ENCODE measurements around the gene ZNF155. TPM values are rescaled to one million over a fixed set of nuclear protein-coding genes. Genes with fewer than 3 reads are reported as not detected.

ZNF155 gene
- total RNA-seq, 2 experiments from 2014 or later = 6.3 to 6.6 TPM

DNA sequence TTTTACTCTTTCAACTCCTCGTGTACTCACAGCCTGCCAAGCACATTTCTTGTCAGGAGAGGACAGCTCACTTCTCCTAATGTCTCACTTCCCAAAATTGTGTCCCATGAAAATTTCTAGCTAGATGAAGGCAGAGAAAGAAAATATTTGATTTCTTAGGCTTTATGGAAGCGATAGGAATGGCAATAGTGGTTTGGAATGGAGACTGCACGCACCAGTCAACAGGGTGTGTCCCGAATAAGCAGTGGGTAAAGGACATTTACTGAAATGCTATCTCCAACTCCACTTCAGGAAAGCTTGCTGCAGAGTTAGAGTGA is 40.9 kb downstream of the ZNF155 start:
- peak overlapping the region; percentile 87 for H3K4me3 Mint-ChIP-seq
- POLR2A ChIA-PET = no interaction called here
- peaks cover 10% of the 10 kb centered on the region for H3K27me3 Mint-ChIP-seq
- no peak for DNase-seq
- H3K9me3 Mint-ChIP-seq = peaks cover 42% of the 10 kb centered on the region
- CTCF ChIA-PET = interaction anchor here (2.3 kb wide), 1 partner anchor 23 kb away, joined by 4 read pairs; no protein-coding TSS in a partner anchor
- peak overlapping the region; percentile 87 for H3K27ac Mint-ChIP-seq
- H3K4me1 Mint-ChIP-seq = peaks cover 17% of the 10 kb centered on the region
- H3K36me3 Mint-ChIP-seq (ENCODE audit: low read depth) = peaks cover 49% of the 10 kb centered on the region

DNA sequence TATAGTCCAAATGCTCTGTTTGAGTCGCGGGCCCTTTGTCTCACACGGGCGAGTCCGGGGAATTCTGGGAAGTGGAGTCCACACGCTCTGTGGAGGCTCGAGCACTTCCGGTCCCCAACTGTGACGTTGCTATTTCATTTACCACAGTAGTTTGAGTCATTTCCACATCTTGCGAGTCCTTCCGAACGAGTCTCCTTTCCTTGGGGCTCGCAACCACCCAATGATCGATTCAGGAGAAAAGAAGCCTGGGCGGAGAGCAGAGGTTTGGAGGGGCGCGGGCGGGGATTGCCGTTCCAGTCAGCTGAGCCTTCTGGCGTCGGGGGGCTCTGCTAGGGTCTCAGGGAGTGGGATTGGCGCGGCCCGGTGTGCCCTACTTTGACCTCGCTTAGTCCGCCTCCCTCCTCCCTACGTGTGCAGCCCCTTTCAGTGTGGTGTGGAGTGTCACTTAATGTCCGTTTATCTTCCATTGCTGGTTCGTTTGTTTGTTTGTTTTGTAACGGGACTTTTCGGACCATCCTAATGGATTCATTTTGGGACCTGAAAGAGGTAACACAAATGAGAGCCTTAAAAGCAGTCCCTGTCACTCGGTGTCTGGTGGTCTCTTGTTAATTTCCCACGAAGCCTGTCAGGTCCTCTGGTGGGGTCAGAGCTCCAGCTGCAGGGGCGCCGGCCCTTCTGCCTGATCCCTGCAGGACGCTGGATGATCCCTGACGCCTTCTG is 41.4 kb downstream of the ZNF155 start, which contains the start of gene ZNF222:
Gene ZNF222 (plus strand): TSS at position 163 of the 720 bp plus-strand sequence. CDS start 58 bp downstream, at position 221.
- Mint-ChIP-seq H3K4me3 (peak within 1 kb of the TSS; percentile 87), H3K36me3 (ENCODE audit: low read depth) (peaks cover 55% of the 10 kb centered on the region), H3K27me3 (peaks cover 5% of the 10 kb centered on the region), H3K27ac (peak within 1 kb of the TSS; percentile 87), H3K9me3 (peaks cover 46% of the 10 kb centered on the region), H3K4me1 (peaks cover 17% of the 10 kb centered on the region)
- POLR2A ChIA-PET = no interaction called here
- DNase-seq = peak; percentile 85
- CTCF ChIA-PET = interaction anchor here (2.3 kb wide), 1 partner anchor 24 kb away, joined by 4 read pairs; no protein-coding TSS in a partner anchor

DNA sequence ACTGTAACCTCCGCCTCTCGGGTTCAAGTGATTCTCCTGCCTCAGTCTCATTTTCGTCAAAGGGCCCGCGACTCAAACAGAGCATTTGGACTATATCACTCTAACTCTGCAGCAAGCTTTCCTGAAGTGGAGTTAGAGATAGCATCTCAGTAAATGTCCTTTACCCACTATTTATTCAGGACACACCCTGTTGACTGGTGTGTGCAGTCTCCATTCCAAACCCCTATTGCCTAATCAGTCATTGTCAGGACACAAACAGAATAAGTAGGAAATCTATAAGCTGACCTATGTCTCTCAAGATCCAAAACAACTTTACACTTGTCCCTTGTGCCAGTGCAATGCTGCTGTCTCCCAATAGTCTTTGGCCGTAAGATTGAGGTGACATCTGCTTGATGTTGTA is 42.6 kb downstream of the ZNF155 start:
- ChIA-PET CTCF (interaction anchor here (2.3 kb wide), 1 partner anchor 25 kb away, joined by 4 read pairs; no protein-coding TSS in a partner anchor), POLR2A (no interaction called here)
- H3K4me3 Mint-ChIP-seq = no peak overlapping the region
- no peak for DNase-seq
- peaks cover 52% of the 10 kb centered on the region for H3K9me3 Mint-ChIP-seq
- peaks cover 17% of the 10 kb centered on the region for H3K4me1 Mint-ChIP-seq
- H3K27me3 Mint-ChIP-seq = peaks cover 5% of the 10 kb centered on the region
- no peak overlapping the region for H3K27ac Mint-ChIP-seq
- peaks cover 66% of the 10 kb centered on the region for H3K36me3 Mint-ChIP-seq (ENCODE audit: low read depth)

DNA sequence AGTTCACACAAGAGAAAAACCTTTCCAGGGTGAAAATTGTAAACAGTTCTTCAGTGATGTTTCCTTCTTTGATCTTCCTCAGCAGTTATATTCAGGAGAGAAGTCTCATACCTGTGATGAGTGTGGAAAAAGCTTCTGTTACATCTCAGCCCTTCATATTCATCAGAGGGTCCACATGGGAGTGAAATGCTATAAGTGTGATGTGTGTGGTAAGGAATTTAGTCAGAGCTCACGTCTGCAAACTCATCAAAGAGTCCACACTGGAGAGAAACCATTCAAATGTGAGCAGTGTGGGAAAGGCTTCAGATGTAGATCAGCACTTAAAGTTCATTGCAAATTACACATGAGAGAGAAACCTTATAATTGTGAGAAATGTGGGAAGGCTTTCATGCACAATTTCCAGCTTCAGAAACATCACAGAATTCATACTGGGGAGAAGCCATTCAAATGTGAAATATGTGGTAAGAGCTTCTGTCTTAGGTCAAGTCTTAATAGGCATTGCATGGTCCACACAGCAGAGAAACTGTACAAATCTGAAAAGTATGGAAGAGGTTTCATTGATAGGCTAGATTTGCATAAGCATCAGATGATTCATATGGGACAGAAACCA is 48.1 kb downstream of the ZNF155 start:
- Mint-ChIP-seq H3K36me3 (ENCODE audit: low read depth) (peaks cover 58% of the 10 kb centered on the region), H3K4me1 (no peaks in the 10 kb centered on the region), H3K27ac (no peak overlapping the region), H3K27me3 (no peaks in the 10 kb centered on the region), H3K9me3 (peaks cover 64% of the 10 kb centered on the region), H3K4me3 (no peak overlapping the region)
- POLR2A ChIA-PET = no interaction called here
- CTCF ChIA-PET = interaction anchor here (0.7 kb wide), 1 partner anchor 27 kb away, joined by 3 read pairs; no protein-coding TSS in a partner anchor
- no peak for DNase-seq

DNA sequence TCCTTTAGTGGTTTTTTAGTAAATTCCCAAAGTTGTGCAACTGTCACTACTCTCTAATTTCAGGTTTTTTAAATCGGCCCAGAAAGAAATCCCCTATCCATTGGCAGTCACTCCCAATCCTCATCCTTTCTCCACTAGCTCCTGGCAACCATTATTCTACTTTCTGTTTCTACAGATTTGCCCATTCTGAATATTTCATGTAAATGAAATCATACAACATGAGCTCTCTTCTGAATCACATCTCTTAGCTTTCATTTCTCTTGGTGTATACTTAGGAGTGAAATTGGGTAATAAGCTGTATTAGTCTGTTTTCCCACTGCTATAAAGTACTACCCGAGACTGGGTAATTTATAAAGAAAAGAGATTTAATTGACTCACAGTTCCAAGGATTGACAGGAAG is 58.2 kb downstream of the ZNF155 start:
- ChIA-PET CTCF (no interaction called here), POLR2A (no interaction called here)
- peaks cover 2% of the 10 kb centered on the region for H3K27me3 Mint-ChIP-seq
- peaks cover 43% of the 10 kb centered on the region for H3K9me3 Mint-ChIP-seq
- DNase-seq = no peak
- no peak overlapping the region for H3K27ac Mint-ChIP-seq
- H3K36me3 Mint-ChIP-seq (ENCODE audit: low read depth) = no peaks in the 10 kb centered on the region
- no peaks in the 10 kb centered on the region for H3K4me1 Mint-ChIP-seq
- no peak overlapping the region for H3K4me3 Mint-ChIP-seq

Other genes with a start within 250 kb of the ZNF155 start
- gene SMG9, start 229.2 kb upstream of the ZNF155 start, total RNA-seq = 10 to 100 TPM; 69.1 to 71.0 TPM
- gene KCNN4, start 203.2 kb upstream of the ZNF155 start, total RNA-seq = 10 to 100 TPM; 31.9 to 34.5 TPM
- under 1 TPM; 0.62 to 0.79 TPM for gene LYPD5, start 181.7 kb upstream of the ZNF155 start, total RNA-seq
- gene ZNF283, start 156.9 kb upstream of the ZNF155 start, total RNA-seq = 1 to 10 TPM; 6.1 to 7.4 TPM
- gene ZNF404, start 100.2 kb upstream of the ZNF155 start, total RNA-seq = 1 to 10 TPM in 1 of 2 experiments, under 1 TPM in 1; 0.98 to 1.3 TPM
- 10 to 100 TPM; 17.0 to 17.1 TPM for gene ZNF45, start 48.9 kb upstream of the ZNF155 start, total RNA-seq
- gene ZNF221, start 33.0 kb upstream of the ZNF155 start, total RNA-seq = 1 to 10 TPM in 1 of 2 experiments, under 1 TPM in 1; 0.99 to 1.0 TPM
- 1 to 10 TPM; 4.5 to 5.5 TPM for gene ZNF230, start 18.8 kb downstream of the ZNF155 start, total RNA-seq
- gene ZNF222, start 41.2 kb downstream of the ZNF155 start, total RNA-seq = 1 to 10 TPM; 2.8 to 3.7 TPM
- under 1 TPM in 1 of 2 experiments, not detected in 1; 0.25 TPM for gene ZNF223, start 67.8 kb downstream of the ZNF155 start, total RNA-seq
- gene ZNF284, start 88.0 kb downstream of the ZNF155 start, total RNA-seq = 1 to 10 TPM; 2.1 to 2.2 TPM
- gene ZNF224, start 110.2 kb downstream of the ZNF155 start, total RNA-seq = 10 to 100 TPM; 33.4 to 36.5 TPM
- gene ZNF225, start 129.2 kb downstream of the ZNF155 start, total RNA-seq = 1 to 10 TPM; 2.4 to 3.7 TPM
- 10 to 100 TPM; 12.1 to 12.9 TPM for gene ZNF234, start 157.4 kb downstream of the ZNF155 start, total RNA-seq
- 10 to 100 TPM; 18.4 to 20.4 TPM for gene ZNF226, start 180.9 kb downstream of the ZNF155 start, total RNA-seq
- 10 to 100 TPM; 29.8 to 30.7 TPM for gene ZNF227, start 228.3 kb downstream of the ZNF155 start, total RNA-seq

Data from activated CD4-positive, alpha-beta T cell treated with anti-CD3 and anti-CD28 coated beads, Interleukin-2, amount 10 ng/mL, durations not matched to agents 7 days and 5 days (primary cell).